Activated naive CD8-positive, alpha-beta T cell (primary cell): ENCODE results near the gene ZBTB8A.

ENCODE experiments used
- H3K27ac Mint-ChIP-seq: one replicate; pipeline ENCODE4 v1.8.0; 2021; ENCODE audit warnings: mixed read lengths
- H3K27me3 Mint-ChIP-seq: one replicate; pipeline ENCODE4 v1.8.0; 2021; ENCODE audit warnings: mixed read lengths
- H3K36me3 Mint-ChIP-seq: one replicate; pipeline ENCODE4 v1.8.0; 2021; ENCODE audit warnings: mixed read lengths
- H3K4me1 Mint-ChIP-seq: one replicate; pipeline ENCODE4 v1.8.0; 2021; ENCODE audit warnings: low read depth, mixed read lengths
- H3K4me3 Mint-ChIP-seq: one replicate; pipeline ENCODE4 v1.8.0; 2021; ENCODE audit warnings: mild to moderate bottlenecking, mixed read lengths
- H3K9me3 Mint-ChIP-seq: one replicate; pipeline ENCODE4 v1.8.0; 2021; ENCODE audit warnings: low read depth, mixed read lengths

The ZBTB8A gene

GRCh38 chr1:32650752-32651460, 111.7 kb downstream of the ZBTB8A start, which contains the start of gene RBBP4:
Gene RBBP4 (plus strand): TSS chr1:32651208. CDS start chr1:32651307, 99 bp downstream.
- H3K36me3 Mint-ChIP-seq = peaks cover 11% of the 10 kb centered on the region
- H3K27ac Mint-ChIP-seq = peak within 1 kb of the TSS; percentile 100

GRCh38 chr1:32651461-32652073, 112.3 kb downstream of the ZBTB8A start:
- H3K4me1 Mint-ChIP-seq = peaks cover 52% of the 10 kb centered on the region
- H3K36me3 Mint-ChIP-seq = peaks cover 11% of the 10 kb centered on the region
- H3K27ac Mint-ChIP-seq = peak overlapping the region; percentile 100
- peak overlapping the region; percentile 99 for H3K4me3 Mint-ChIP-seq
- H3K27me3 Mint-ChIP-seq = no peaks in the 10 kb centered on the region
- no peaks in the 10 kb centered on the region for H3K9me3 Mint-ChIP-seq

More at GRCh38 chr1:32650752-32651460, 111.7 kb downstream of the ZBTB8A start, which contains the start of gene RBBP4:
- Mint-ChIP-seq H3K4me1 (peaks cover 50% of the 10 kb centered on the region), H3K4me3 (peak within 1 kb of the TSS; percentile 99), H3K27me3 (no peaks in the 10 kb centered on the region), H3K9me3 (no peaks in the 10 kb centered on the region)

DNA sequence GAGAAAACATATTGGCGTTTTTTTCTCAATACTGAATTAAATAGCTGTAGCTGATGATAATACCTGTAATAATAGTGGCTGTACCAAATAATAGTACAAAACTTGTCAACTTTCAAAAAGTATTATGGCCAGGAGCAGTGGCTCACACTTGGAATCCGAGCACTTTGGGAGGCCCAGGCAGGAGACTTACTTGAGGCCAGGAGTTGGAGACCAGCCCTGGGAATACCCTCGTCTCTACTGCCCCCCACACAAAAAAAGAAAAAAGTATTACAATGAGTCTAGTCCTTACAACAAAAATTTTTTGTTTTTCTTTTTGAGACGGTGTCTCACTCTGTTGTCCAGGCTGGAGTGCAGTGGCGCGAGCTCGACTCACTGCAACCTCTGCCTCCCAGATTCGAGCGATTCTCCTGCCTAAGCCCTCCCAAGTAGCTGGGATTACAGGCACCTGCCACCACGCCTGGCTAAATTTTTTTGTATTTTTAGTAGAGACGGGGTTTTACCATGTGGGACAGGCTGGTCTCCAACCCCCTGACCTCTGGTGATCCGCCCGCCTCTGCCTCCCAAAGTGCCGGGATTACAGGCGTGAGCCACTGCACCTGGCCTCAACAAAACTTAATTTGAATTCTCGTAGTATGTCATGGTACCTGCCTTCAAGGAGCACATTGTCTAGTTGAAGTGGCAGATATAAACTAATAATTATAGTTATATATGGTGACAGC, 113.2 kb downstream of the ZBTB8A start:
- peaks cover 57% of the 10 kb centered on the region for H3K4me1 Mint-ChIP-seq
- no peaks in the 10 kb centered on the region for H3K27me3 Mint-ChIP-seq
- H3K36me3 Mint-ChIP-seq = peaks cover 14% of the 10 kb centered on the region
- no peaks in the 10 kb centered on the region for H3K9me3 Mint-ChIP-seq
- peak overlapping the region; percentile 99 for H3K4me3 Mint-ChIP-seq
- H3K27ac Mint-ChIP-seq = peak overlapping the region; percentile 100
